K562 (cell line): Measurements from ENCODE around the gene ACOX1. TPM values are rescaled to one million over a fixed set of nuclear protein-coding genes. Genes with fewer than 3 reads are reported as not detected.

Source experiments
- ADNP ChIP-seq: fragments of 200-800 bp; sonication (Bioruptor generic); IDR thresholded peaks from 2 replicates; pipeline ENCODE4 v1.6.1; 2016; ENCODE audit warnings: missing genetic modification characterization, missing compliant biosample characterization
- ARNT ChIP-seq, 2 experiments: fragments of 450-650 bp; IDR thresholded peaks; 2 replicates each; pipeline ENCODE4 v1.6.1; 2016; ENCODE audit warnings: mild to moderate bottlenecking in 1 of 2
- ATF7 ChIP-seq: fragments of 450-650 bp; IDR thresholded peaks from 2 replicates; pipeline ENCODE4 v1.7.1; 2014; ENCODE audit warnings: mild to moderate bottlenecking, moderate library complexity
- CBX2 ChIP-seq: fragments of 200-600 bp; sonication (generic); IDR thresholded peaks from one replicate; pipeline ENCODE4 v1.6.1; 2012; ENCODE audit warnings: mild to moderate bottlenecking, low read length, inconsistent platforms; ENCODE audit not compliant: insufficient read depth, poor library complexity, severe bottlenecking
- CHD7 ChIP-seq: fragments of 200-600 bp; sonication (generic); IDR thresholded peaks from one replicate; pipeline ENCODE4 v1.6.1; 2012; ENCODE audit warnings: mild to moderate bottlenecking, low read depth, low read length, inconsistent platforms
- EP400 ChIP-seq: fragments of 450-650 bp; IDR thresholded peaks from 2 replicates; pipeline ENCODE4 v1.6.1; 2017; ENCODE audit warnings: antibody characterized with exemption, mild to moderate bottlenecking, moderate library complexity
- MCM5 ChIP-seq: fragments of 450-650 bp; IDR thresholded peaks from 2 replicates; pipeline ENCODE4 v1.6.1; 2016; ENCODE audit warnings: low read depth
- MLLT1 ChIP-seq, 2 experiments: fragments of 450-650 bp; IDR thresholded peaks; 2 replicates each; pipeline ENCODE4 v1.6.1; 2016
- NFXL1 ChIP-seq: fragments of 450-650 bp; formaldehyde crosslinking; IDR thresholded peaks from 2 replicates; pipeline ENCODE4 v1.4.0; 2021; ENCODE audit warnings: mild to moderate bottlenecking
- PCBP1 ChIP-seq: fragments of 200-400 bp; formaldehyde crosslinking; IDR thresholded peaks from 2 replicates; pipeline ENCODE4 v1.6.1; 2018; ENCODE audit warnings: mild to moderate bottlenecking, low read depth, low read length; ENCODE audit not compliant: poor library complexity, severe bottlenecking
- SLC30A9 ChIP-seq: fragments of 250-450 bp; sonication (Bioruptor Pico); IDR thresholded peaks from 2 replicates; pipeline ENCODE4 v1.8.0; 2022; ENCODE audit warnings: mild to moderate bottlenecking, moderate library complexity
- TOE1 ChIP-seq, 2 experiments: fragments of 450-650 bp in 1 of 2; sonication (generic) in 1 of 2; formaldehyde crosslinking in 1 of 2; IDR thresholded peaks; 2 replicates each; pipeline versions ENCODE4 v1.7.1 to v1.8.0; 2016 to 2022; ENCODE audit warnings: borderline replicate concordance in 2 of 2, mild to moderate bottlenecking in 2 of 2, antibody characterized with exemption in 1 of 2, inconsistent platforms in 1 of 2, low read depth in 1 of 2, missing genetic modification reagents in 1 of 2, moderate library complexity in 1 of 2
- ZNF224 ChIP-seq: sonication (generic); formaldehyde crosslinking; IDR thresholded peaks from 2 replicates; pipeline ENCODE4 v1.8.0; 2022; ENCODE audit warnings: mild to moderate bottlenecking, missing genetic modification reagents
- ZNF311 ChIP-seq: fragments of 250-450 bp; sonication (Bioruptor Pico); IDR thresholded peaks from 2 replicates; pipeline ENCODE4 v1.4.0; 2020; ENCODE audit warnings: mild to moderate bottlenecking, moderate library complexity
- ZNF696 ChIP-seq: fragments of 250-450 bp; sonication (Bioruptor Pico); conservative IDR thresholded peaks from 2 replicates; pipeline ENCODE4 v1.4.0; 2020; ENCODE audit warnings: mild to moderate bottlenecking, moderate library complexity
- ZNF785 ChIP-seq: fragments of 250-450 bp; sonication (Bioruptor Pico); IDR thresholded peaks from 2 replicates; pipeline ENCODE4 v1.4.0; 2020; ENCODE audit warnings: mild to moderate bottlenecking
- ZSCAN32 ChIP-seq: fragments of 450-650 bp; formaldehyde crosslinking; IDR thresholded peaks from 2 replicates; pipeline ENCODE4 v1.4.0; 2020; ENCODE audit warnings: mild to moderate bottlenecking, moderate library complexity
- polyA plus RNA-seq, 8 experiments: library from polyadenylated mRNA; depleted of rRNA in 4 of 8; stranded (reverse) in 5 of 8; unstranded in 3 of 8; fragments of >200 nt; fragmentation: Nextera tagmentation in 2 of 8; fragmentation: Illumina TruSeq in 1 of 8; extraction: Ambion mirVana in 2 of 8; extraction: Trizol in 1 of 8; gene quantifications; 2 replicates each; pipeline versions ENCODE4 v1.2.1 to v1.2.3, GENCODE V29; 2011 to 2014; ENCODE audit warnings: inconsistent platforms in 1 of 8, missing spikeins in 1 of 8
- total RNA-seq, 7 experiments: library from RNA; depleted of rRNA in 6 of 7; stranded (reverse); fragments of >200 nt in 6 of 7; fragmentation: Illumina TruSeq in 2 of 7; extraction: Trizol in 2 of 7; gene quantifications; 2 replicates each; pipeline versions ENCODE4 v1.2.1 to v1.2.3, GENCODE V29; 2011 to 2021; ENCODE audit warnings: low replicate concordance in 1 of 7

Gene ACOX1
- total and polyA plus RNA-seq, 9 of the 15 experiments (the other 6 are each of a cell fraction or from before 2014, with no cell fraction given) = 7.8 to 24.1 (median 14.5) TPM

- no peak for TF ChIP-seq CHD7
- TF ChIP-seq ATF7 = peak; percentile 35; the same call in 1 of the 2 replicates
- TF ChIP-seq CBX2 = no peak
- TF ChIP-seq ZSCAN32 = peak; percentile 50; the same call in 1 of the 2 replicates
- no peak for TF ChIP-seq ZNF696 (CRISPR knock-in tag)
- TF ChIP-seq TOE1 (IDR thresholded peaks at IDR 0.05; ENCODE audit: borderline replicate concordance) = no peak
- 0 out of 2 replicates have a peak, but pooled peaks have one; percentile 11 for TF ChIP-seq TOE1 (CRISPR knock-in tag; IDR thresholded peaks at IDR 0.05; ENCODE audit: borderline replicate concordance, low read depth)
- TF ChIP-seq ARNT (IDR thresholded peaks at IDR 0.05) = peak in 1 of 2 experiments; percentile 3; a peak in 1 of 4 replicates
- peak; percentile 42; the same call in 1 of the 2 replicates for TF ChIP-seq EP400
- no peak for TF ChIP-seq ADNP (tag)
- no peak for TF ChIP-seq SLC30A9
- no peak for TF ChIP-seq ZNF311 (CRISPR knock-in tag)
- no peak for TF ChIP-seq MLLT1 (IDR thresholded peaks at IDR 0.05)
- no peak for TF ChIP-seq PCBP1
- TF ChIP-seq NFXL1 (CRISPR knock-in tag) = no peak
- no peak for TF ChIP-seq ZNF224 (CRISPR knock-in tag)
- no peak for TF ChIP-seq ZNF785 (CRISPR knock-in tag)
- TF ChIP-seq MCM5 = no peak
Observed at GRCh38 chr17:75979705-75980187, 780 bp upstream of the ACOX1 start (continued).
